GM18870 (cell line): ENCODE measurements around the gene PRDM7.
"Not testable (repeated sequence)": the region's sequence is repeated elsewhere in the genome, so short reads cannot be mapped to it uniquely, and the experiment has no call there.

Experiments used
- ATAC-seq: cut with Tn5 transposase; IDR thresholded peaks from one replicate; pipeline ENCODE4 v1.9.1; 2021; ENCODE audit warnings: moderate library complexity; ENCODE audit not compliant: unreplicated experiment

The PRDM7 gene

DNA sequence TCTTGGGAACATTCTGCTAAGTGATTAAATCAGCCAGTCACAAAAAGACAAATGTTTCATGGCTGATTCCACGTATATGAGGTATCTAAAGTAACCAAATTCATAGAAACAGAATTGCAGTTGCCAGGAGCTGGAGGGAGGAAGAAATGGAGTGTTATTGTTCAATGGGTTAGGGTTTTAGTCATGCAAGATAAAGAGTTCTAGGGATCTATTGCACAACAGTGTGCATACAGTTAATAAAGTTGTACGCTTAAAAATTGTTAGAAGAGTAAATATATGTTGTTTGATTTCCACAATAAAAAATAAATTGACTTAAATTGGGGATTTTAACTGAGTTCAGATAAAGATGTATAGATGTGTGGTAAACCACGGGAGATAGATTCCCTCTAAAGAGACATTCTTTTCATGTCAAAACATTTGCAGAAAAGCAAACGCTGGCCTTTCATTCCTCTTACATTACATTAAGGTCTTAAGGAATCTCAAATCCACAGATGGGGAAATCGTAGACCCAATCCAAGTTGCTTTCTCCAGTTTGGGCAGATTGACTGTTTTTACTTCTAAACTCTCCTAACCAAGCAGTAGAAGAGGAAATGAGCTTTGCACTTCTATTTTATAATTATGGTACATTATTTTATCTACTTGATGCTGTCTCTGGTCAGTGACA, 4.6 kb downstream of the PRDM7 start:
- ATAC-seq, result no peak

DNA sequence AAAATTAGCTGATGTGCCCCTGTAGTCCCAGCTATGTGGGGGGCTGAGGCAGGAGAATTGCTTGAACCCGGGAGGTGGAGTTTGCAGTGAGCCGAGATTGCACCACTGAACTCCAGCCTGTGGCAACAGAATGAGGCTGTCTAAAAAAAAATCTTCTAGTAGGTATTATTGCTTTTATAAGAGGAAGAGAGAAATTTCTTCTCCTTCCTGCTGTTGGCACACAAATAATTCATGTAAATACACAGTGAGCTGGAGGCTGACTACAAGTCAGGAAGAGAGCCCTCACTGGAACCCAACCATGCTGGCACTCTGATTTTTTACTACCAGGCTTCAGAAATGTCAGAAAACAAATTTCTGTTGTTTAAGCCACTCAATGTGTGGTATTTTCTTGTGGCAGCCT, 6.7 kb downstream of the PRDM7 start:
- ATAC-seq, result no peak

DNA sequence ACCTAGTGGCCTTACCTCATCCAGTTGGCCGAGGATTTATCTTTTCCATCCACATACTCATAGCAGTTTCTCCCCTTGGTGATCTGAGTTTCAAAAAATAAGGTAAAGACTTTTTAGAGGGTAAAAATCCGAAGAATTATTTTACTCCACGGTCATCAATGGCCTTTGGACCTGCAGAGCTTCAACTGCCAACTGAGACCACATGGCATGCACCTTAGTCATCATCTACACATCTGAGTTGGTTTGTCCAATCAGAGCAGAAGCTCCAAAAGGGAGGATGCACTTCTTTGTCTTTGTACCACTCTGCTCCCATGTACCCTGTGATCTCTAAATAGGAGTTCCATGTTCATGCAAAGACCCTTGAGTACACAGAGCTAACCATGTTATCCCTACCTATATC, 15.7 kb downstream of the PRDM7 start:
- no peak for ATAC-seq

DNA sequence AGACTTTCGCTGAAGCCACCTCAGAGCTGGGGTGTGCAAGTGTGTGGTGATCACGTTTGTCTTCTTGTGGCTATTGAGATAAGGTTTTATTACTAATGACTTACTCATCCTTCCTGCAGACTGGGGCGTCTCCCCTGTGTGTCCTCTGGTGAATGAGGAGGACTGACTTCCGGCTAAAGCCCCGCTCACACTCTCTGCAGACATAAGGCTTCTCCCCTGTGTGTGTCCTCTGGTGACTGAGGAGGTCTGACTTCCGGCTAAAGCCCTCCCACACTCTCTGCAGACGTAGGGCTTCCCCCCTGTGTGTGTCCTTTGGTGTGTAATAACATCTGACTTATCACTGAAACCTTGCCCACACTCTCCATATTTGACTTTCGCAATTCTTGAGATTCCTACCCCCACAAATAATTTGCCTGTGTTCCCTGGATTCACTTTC, 19.4 kb downstream of the PRDM7 start:
- no peak for ATAC-seq

DNA sequence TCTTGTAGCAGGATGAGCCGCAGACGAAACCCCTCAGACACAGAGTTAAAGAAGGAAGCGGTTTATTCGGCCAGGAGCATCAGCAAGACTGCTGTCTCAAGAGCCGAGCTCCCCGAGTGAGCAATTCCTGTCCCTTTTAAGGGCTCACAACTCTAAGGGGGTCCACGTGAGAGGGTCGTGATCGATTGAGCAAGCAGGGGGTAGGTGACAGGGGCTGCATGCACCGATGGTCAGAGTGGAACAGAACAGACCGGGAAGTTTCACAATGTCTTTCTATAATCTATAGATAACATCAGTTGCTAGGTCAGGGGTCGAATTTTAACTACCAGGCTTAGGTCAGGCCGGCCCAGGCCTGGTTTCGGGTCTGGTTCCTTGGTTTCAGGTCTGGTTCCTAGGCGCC, 20.6 kb downstream of the PRDM7 start:
- ATAC-seq, result not testable (repeated sequence)

DNA sequence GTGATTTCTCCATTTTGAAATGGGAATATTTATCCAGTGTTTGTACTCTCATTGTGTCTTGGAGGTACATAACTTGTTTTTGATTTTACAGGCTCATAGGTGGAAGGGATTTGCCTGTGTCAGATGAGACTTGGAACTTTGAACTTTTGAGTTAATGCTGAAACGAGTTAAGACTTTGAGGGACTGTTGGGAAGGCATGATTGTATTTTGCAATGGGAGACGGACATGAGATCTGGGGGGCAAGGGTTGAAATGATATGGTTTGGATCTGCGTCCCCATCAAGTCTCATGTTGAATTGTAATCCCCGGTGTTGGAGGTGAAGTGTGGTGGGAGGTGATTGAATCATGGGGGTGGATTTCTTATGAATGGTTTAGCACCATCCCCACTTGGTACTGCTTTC, 21.8 kb downstream of the PRDM7 start:
- no peak for ATAC-seq

DNA sequence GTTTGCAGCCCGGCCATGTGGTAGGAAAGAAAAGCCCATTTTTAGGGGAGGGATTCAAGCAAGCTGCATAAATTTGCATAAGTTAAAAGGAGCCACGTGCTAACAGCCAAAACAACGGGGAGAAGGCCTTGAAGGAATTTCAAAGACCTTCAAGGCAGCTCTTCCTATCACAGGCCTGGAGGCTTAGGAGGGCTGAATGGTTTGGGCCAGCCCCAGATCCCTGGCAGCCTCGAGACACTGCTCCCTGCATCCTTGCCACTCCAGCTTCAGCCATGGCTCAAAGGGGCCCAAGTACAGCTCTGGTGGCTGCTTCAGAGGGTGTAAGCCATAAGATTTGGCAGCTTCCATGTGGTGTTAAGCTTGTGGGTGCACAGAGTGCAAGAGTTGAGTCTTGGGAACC, 22.6 kb downstream of the PRDM7 start:
- ATAC-seq, result no peak

DNA sequence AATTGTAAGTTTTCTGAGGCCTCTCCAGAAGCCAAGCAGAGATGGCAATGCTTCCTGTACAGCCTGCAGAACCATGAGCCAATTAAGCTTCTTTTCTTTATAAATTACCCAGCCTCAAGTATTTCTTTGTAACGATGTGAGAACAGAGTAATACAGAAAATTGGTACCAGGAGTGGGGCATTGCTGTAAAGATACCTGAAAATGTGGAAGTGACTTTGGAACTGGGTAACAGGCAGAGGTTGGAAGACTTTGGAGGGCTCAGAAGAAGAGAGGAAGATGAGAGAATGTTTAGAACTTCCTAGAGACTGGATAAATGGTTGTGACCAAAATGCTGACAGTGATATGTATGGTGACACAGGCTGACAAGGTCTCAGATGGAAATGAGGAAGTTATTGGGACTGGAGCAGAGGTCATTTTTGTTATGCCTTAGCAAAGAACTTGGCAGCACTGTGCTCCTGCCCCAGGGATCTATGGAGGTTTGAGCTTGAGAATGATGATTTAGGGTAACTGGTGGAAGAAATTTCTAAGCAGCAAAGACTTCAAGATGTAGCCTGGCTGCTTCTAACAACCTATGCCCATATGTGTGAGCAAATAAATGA, 23.1 kb downstream of the PRDM7 start:
- ATAC-seq, result no peak

DNA sequence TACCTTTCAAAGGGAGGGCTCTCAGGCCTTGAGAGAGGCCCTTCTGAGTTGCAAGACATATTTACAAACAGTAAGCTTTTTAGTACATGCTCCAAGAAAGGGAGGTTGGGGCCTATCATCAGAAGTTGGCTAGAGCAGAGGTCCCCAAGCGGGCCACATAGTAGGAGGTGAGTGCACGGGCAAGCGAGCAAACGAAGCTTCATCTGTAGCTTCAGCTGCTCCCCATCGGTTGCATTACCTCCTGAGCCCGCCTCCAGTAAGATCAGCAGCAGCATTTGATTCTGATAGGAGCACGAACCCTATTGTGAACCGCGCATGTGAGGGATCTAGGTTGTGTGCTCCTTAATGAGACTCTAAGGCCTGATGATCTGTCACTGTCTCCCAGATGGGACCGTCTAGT, 26.2 kb downstream of the PRDM7 start:
- no peak for ATAC-seq

DNA sequence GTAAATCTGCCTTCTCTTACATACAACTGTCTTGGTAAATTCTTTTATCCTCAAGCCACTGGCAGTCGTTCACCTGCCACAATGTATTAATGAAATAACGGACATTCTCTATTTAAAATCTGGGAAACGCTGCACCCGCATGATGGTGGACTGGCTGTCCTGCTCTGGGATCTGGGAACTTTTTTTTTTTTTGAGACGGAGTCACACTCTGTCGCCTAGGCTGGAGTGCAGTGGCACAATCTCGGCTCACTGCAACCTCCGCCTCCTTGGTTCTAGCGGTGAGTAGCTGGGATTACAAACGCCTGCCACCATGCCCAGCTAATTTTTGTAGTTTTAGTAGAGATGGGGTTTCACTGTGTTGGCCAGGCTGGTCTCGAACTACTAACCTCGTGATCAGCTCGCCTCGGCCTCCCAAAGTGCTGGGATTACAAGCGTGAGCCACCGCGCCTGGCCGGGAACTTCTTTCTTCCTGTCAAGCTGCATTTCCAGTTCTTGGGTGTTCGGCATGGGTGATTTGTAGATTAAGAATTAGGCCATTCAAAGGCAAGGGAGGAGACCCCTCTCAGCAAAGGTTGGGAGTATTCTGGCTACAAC, 28.3 kb downstream of the PRDM7 start:
- ATAC-seq, result no peak

DNA sequence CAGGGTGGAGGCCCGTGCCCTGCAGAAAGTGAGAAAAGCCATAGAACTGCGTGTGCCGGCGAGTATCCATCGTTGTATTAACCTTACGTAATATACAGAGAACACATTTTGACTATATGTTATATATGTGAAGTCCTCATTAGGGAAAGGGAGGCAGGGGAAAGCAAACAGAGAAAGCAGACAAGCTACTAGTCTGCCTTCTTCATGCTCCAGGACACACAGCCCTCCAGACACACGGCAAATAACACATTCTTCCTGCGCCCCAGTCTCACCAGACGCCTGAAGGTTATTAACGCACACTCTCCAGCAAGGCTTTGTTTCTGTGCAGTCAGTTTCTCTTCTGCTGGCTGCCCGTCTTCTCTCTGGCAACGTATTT, 28.8 kb downstream of the PRDM7 start:
- no peak for ATAC-seq

DNA sequence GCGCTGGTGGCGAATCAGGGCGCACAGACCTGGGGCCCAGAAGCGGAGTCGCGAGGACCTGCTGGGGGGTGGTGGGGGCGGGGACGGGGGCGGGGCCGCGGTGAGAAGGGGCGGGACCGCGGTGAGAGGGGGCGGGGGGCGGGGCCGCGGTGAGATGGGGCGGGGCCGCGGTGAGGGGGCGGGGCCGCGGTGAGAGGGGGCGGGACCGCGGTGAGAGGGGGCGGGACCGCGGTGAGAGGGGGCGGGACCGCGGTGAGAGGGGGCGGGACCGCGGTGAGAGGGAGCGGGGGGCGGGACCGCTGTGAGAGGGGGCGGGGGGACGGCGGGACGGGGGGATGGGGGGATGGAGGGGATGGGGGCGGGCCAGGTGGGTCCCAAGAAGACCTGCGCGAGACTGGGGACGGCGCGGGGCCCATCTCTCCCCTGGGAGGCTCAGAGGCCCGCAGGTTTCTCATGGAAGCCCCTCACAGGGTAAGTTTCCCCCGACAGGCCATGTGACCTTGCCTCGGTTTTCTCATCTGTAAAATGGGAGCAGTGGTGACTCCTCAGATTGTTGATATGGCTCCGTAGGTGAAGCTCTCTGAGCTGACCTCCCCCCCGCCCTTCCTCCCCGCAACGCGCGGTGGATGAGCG, 29.3 kb downstream of the PRDM7 start:
- no peak for ATAC-seq

DNA sequence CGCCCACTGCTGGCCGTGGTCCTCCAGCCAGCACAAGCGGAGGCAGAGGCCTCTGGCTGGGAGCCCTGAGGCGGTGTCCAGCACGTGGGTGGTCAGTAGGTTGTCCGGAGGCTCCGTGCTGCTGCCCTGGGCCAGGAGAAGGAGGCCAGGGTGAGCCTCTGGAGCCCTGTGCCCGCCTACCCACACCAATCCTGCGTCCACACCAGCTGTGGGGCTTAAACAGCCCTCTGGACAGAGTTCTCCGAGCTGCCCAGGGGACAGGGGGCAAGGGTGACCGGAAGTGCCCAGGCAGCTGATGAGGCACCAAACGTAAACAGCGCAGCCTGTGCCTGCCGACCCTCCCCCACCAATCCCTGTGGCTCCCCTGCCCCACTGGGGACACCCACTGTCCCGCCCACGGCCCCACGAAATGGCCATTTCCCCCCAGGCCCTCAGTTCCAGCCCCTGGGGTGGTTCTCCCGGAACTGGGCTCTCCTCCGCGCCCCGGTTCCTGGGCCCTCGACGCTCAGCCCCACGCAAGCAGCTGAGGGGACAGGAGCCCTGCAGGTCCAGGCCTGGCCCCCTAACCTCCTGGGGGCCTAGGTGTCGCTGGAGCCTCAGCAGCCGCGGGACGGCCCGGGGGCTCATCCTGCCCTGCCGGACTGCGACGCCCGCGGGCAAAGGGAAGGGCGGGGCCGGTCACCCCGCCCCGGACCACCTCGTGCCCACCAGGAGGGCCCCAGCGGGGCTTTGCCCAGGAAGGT, 30.0 kb downstream of the PRDM7 start:
- no peak for ATAC-seq

DNA sequence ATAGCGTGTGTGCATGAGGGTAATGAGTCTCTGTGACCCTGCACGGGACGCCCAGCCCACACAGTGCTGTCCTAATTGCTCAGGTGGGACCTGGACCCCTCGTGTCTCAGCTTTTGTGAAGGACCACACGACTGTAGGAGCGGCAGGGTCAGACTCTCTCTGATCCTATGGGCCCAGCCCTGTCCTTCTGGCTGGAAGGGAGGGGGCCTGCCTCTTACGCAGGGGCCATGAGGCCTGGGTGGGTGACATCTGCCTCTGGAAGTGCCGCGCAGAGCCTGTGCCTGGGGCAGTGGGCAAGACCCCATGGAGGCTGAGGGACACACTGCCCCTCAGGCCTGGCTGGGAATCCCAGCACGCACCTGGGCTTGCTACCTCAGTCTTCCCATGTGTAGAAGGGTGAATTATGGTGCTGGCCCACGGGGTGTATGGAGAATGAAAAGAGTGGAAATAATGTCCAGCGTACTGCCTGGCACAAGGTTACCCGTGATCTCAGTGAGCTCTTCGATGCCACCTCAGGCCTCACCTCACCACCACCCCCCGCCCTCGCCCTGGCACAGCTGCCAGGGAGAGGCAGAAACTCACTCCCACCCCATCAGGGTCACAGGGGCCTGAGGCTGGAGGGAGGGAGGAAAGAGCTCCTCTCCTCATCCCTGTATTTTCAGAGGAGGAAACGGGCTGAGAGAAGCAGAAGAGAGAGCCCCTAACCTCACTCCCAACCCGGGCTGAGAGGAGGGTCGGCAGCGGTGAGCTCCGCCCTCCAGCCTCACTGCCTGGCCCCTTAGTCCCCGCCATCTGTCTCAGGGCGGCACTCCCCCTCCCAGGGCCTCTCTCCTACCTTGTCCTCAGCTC, 30.8 kb downstream of the PRDM7 start:
- ATAC-seq, result no peak

DNA sequence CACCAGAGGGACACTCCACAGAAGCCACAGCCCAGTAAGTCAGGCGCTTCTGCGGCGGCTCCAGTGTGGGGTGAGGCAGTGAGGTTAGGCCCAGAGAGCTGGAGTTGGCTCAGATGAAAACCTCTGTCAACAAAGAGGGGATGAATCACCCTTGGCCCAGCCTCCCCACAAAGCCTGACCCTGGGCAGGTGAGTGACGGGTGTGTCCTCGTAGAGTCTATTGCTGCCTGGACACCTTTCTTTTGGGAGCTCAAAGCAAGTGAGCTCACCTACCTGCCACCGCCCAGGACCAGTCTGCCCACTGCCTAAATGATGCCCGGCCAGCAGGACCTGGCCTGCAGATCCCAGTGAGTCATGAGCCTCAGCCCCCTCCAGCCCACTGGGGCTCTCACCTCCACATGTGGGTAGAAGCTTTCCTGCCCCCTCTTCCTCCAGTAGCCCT, 33.0 kb downstream of the PRDM7 start:
- no peak for ATAC-seq

DNA sequence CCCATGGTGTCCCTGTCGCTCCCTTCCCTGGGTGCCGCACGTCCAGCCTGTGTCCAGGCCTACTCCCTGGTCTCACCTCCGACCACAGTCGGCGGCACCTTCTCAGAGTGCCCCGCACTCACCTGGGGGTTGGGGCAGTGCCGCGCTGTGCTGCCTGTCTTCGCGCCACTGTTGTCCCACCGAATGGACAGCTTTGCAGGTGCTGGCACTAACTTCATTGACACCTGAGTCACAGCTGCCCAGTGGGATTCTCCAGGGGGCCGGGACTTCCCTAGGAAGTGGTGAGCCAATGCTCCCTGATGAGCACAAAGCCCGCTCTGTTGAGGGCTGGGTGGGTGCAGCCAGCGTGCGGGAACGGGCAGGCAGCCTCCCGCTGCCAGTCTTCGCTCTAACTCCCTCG, 33.6 kb downstream of the PRDM7 start:
- no peak for ATAC-seq

DNA sequence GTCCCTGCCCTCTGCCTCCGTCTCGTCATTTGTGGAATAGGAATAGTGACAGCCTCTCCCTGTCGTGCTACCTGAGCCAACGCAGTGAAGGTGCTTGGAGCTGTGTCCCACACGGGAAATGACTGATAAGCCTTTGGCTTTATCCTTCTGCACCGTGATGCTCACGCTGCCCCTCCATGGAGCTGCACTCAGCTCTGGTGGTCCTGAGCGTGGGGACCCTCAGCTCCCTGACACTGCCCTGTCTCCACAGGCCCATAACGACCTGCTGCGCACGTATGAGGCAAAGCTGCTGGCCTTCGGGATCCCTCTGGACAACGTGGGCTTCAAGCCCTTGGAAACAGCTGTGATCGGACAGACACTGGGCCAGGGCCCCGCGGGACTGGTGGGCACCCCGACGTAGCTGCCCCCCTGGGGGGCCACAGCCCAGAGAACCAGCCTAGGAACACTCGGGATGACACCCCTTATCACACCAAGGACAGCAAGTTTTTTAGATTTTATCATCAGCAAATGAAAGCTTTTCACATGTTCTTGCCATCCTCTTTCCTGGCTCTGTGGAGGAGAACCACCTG, 34.1 kb downstream of the PRDM7 start:
- no peak for ATAC-seq

DNA sequence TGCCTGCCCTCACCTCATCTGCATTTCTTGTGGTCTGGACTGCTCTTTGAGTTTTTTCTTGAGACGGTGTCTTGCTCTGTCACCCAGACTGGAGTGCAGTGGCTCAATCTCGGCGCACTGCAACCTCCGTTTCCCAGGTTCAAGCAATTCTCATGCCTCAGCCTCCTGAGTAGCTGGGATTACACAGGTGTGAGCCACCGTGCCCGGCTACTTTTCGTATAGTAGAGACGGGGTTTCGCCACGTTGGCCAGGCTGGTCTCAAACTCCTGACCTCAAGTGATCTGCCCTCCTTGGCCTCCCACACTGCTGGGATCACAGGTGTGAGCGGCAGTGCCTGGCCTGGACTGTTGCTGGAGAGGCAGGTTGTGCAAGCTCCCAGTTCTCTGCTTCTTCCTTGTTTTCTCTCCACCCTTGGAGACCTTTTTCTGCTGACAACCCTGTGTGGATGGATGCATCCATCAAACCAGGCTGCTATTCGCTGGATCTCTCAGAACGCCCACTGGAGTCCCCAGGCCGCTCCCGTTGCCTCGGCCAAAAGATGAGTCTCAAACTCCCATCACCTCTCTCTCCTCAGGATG, 35.1 kb downstream of the PRDM7 start:
- no peak for ATAC-seq

DNA sequence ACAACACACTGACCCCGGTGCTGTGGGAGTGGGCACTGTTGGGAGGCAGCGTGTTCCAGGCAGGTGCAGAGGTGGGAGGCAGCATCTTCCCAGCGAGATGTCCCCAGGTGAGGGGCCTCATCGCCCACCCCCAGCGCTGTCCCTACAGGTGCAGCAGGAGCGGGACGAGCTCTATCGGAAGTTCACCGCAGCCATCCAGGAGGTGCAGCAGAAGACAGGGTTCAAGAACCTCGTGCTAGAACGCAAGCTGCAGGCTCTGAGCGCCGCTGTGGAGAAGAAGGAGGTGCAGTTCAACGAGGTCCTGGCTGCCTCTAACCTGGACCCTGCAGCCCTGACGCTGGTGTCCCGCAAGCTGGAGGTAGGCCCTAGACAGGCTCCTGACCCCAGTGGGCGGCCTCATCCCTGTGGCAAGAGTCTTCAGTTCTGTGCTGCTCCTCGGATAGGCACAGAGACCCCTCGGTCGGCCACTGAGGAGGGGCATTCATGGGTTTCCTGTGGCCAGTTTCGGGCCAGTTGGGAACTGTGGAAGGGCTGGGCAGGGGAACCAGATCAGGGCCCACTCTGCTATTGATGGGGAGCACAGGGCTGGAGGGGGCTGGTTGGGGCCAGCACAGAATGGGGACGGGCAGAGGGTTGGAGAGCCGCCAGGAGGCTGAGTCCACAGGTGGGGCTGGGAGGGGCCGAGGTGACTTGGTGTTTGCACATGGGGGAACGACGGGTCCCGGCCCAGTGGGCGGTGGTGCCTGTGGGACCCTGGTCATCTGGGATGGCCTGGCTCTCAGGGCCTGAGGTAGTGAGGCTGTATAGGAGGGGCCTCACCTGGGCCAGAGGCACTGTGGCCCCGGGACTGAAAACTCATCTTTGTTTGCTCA, 36.7 kb downstream of the PRDM7 start:
- ATAC-seq, result no peak
